Dermis lymphatic vessel endothelial cell (primary cell): ENCODE data around the gene MYLK. TPM values are rescaled to one million over a fixed set of nuclear protein-coding genes. Genes with fewer than 3 reads are reported as not detected.

Source experiments
- total RNA-seq: library from RNA; depleted of rRNA; stranded (reverse); fragments of >200 nt; gene quantifications from 2 replicates; pipeline ENCODE4 v1.2.1, GENCODE V29; 2014

Gene MYLK, protein sequence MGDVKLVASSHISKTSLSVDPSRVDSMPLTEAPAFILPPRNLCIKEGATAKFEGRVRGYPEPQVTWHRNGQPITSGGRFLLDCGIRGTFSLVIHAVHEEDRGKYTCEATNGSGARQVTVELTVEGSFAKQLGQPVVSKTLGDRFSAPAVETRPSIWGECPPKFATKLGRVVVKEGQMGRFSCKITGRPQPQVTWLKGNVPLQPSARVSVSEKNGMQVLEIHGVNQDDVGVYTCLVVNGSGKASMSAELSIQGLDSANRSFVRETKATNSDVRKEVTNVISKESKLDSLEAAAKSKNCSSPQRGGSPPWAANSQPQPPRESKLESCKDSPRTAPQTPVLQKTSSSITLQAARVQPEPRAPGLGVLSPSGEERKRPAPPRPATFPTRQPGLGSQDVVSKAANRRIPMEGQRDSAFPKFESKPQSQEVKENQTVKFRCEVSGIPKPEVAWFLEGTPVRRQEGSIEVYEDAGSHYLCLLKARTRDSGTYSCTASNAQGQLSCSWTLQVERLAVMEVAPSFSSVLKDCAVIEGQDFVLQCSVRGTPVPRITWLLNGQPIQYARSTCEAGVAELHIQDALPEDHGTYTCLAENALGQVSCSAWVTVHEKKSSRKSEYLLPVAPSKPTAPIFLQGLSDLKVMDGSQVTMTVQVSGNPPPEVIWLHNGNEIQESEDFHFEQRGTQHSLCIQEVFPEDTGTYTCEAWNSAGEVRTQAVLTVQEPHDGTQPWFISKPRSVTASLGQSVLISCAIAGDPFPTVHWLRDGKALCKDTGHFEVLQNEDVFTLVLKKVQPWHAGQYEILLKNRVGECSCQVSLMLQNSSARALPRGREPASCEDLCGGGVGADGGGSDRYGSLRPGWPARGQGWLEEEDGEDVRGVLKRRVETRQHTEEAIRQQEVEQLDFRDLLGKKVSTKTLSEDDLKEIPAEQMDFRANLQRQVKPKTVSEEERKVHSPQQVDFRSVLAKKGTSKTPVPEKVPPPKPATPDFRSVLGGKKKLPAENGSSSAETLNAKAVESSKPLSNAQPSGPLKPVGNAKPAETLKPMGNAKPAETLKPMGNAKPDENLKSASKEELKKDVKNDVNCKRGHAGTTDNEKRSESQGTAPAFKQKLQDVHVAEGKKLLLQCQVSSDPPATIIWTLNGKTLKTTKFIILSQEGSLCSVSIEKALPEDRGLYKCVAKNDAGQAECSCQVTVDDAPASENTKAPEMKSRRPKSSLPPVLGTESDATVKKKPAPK (N-terminal part only)
- 14.2 and 19.4 TPM in 2 replicates for total RNA-seq

DNA sequence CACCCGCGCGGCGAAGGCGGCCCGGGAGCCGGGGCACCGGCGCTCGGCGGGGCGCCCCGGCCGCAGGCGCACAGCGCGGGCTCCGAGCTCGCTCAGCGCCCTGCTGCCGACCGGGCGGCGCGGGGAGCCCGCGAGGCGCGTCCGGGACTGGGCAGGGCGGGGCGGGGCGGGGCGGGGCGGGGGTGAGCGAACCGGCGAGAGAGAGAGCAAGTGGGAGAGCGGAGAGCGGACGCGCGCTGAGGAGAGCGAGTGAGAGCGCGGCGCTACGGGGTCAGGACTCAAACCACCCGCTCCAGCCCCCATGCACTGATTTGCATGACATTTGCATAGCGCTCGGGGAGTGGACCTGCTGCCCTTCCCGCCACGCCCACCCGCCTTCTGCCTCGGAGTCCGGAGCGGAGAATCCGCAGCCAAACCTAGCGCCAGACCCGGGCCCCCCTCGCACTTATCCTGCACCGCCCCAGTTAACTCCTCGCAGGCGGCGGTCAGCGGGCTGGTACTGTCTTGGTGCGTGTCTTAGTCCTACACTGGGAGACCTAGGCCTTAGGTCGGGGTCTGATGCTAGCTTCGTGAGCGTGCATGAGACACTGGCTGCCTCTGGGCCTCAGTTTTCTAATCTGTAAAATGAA is at the start of gene MYLK:
TSS of gene MYLK (minus strand) at position 130 of the 629 bp plus-strand sequence. CDS start 90,491 bp downstream, outside the sequence.

DNA sequence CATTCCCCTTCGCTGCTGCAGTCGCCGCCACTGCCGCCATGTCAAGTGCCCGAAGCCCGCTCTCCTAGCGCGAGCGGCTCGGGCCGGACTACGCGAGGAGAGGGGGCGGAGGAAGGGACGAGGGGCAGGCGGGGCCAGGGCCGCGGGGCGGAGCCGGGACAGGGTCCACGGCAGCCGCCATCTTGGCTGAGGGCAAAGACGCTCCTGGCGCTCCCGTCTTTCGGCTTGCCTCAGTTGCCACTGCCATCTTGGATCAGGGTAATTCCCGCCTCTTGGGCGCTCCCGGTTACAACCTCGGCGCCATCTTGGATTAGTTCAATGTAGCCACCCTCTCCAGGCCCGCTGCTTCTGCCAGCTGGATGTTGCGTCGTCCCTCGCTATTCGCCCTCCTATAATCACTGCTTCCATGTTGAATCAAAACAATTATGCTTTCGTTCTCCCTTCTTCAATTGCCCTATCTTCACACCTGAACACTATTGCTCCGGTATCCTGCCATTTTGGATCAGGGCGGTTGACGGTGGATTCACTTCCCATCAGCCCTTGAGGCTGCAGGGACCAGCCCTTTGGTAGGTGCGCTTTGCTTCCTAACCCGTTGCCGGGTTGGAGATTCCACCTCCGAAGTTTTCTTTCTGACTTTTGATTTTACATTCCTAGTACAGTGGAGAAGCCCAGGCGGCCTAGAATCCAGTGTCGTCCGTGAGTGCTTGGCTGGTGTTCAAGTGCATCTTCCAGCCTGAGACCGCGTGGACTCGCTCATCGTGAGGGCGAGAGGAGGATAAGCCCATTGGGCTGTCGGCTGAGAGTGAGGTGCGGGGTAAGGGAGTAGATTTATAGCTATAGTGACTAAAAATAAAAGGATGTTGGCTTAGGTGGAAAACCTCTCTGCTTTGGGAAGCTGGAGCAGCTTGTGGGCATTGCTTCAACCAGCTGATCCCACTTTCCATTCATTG is 298.9 kb downstream of the MYLK start, which contains the start of gene HACD2:
TSS of gene HACD2 (minus strand) at position 66 of the 950 bp plus-strand sequence. CDS start at position 40, 26 bp downstream.

Other genes with a start within 250 kb of the MYLK start
- gene CCDC14, start 76.9 kb upstream of the MYLK start, total RNA-seq: 6.7 and 11.3 TPM in 2 replicates
- not detected in 2 replicates for gene ROPN1, start 107.8 kb upstream of the MYLK start, total RNA-seq
- gene KALRN, start 149.0 kb upstream of the MYLK start, total RNA-seq: 150 and 177 TPM in 2 replicates